Esophagus muscularis mucosa (tissue), 4 donors: ENCODE measurements around the gene HS6ST2. TPM values are rescaled to one million over a fixed set of nuclear protein-coding genes. Genes with fewer than 3 reads are reported as not detected.

ENCODE experiments used
- DNase-seq: peaks from one replicate; pipeline ENCODE4 v3.0.0-alpha.2; 2017; ENCODE audit errors: extremely low spot score
- H3K27ac ChIP-seq, 4 donors: fragments of 200-600 bp; sonication (generic); replicated peaks in 1 of 4; 1 replicate in 3 of 4; 2 replicates in 1 of 4; pipeline ENCODE4 v1.5.1; 2016 to 2019; ENCODE audit warnings: mild to moderate bottlenecking in 1 of 4
- H3K27me3 ChIP-seq, 4 donors: fragments of 200-600 bp; sonication (generic); one replicate each; pipeline versions ENCODE4 v1.5.1 to v1.6.0; 2016 to 2019
- H3K36me3 ChIP-seq, 4 donors: fragments of 200-600 bp; sonication (generic); one replicate each; pipeline ENCODE4 v1.5.1; 2016 to 2019
- H3K4me1 ChIP-seq, 4 donors: fragments of 200-600 bp; sonication (generic); one replicate each; pipeline ENCODE4 v1.5.1; 2016 to 2019
- H3K4me3 ChIP-seq, 4 donors: fragments of 200-600 bp; sonication (generic); 1 replicate in 2 of 4; 2 replicates in 2 of 4; pipeline ENCODE4 v1.5.1; 2016 to 2019; ENCODE audit warnings: mild to moderate bottlenecking in 4 of 4, moderate library complexity in 1 of 4
- H3K9me3 ChIP-seq, 4 donors: fragments of 200-600 bp; sonication (generic); 1 replicate in 3 of 4; 2 replicates in 1 of 4; pipeline ENCODE4 v1.5.1; 2016 to 2019
- EP300 ChIP-seq: sonication (generic); formaldehyde crosslinking; IDR thresholded peaks from one replicate; pipeline ENCODE4 v1.6.1; 2017; ENCODE audit warnings: antibody characterized with exemption
- POLR2A ChIP-seq: fragments of 450-650 bp; IDR thresholded peaks from one replicate; pipeline ENCODE4 v1.6.1; 2017; ENCODE audit warnings: antibody characterized with exemption, moderate library complexity, mild to moderate bottlenecking, low read depth
- POLR2AphosphoS5 ChIP-seq, 2 donors: sonication (generic); formaldehyde crosslinking; IDR thresholded peaks; one replicate each; pipeline ENCODE4 v1.6.1; 2017; ENCODE audit warnings: antibody characterized with exemption in 2 of 2
- WGBS: methylation state at CpG from one replicate; pipeline ENCODE4 v1.1.5; 2018; 5-methylcytosine and 5-hydroxymethylcytosine counted together
- intact Hi-C: fragments of 100-400 bp; cut with DNase I; formaldehyde crosslinking; loops from one replicate; pipeline ENCODE4 v1.15.1; 2023
- total RNA-seq, 4 donors: library from RNA; depleted of rRNA; stranded (reverse); fragments of >200 nt; gene quantifications; one replicate each; pipeline versions ENCODE4 v1.1.0 to v1.2.1, GENCODE V29; 2016
- TF ChIP-seq, protein P1 (sequence below), 3 experiments: fragments of 200-600 bp in 2 of 3; fragments of 450-650 bp in 1 of 3; sonication (generic) in 2 of 3; IDR thresholded peaks; one replicate each; pipeline ENCODE4 v1.5.1; 2017 to 2019; ENCODE audit warnings: antibody characterized with exemption in 3 of 3, mild to moderate bottlenecking in 2 of 3, moderate library complexity in 1 of 3

Gene HS6ST2
- total RNA-seq, 4 donors from 2014 or later = 0.29 to 0.99 TPM; not detected in 2

DNA sequence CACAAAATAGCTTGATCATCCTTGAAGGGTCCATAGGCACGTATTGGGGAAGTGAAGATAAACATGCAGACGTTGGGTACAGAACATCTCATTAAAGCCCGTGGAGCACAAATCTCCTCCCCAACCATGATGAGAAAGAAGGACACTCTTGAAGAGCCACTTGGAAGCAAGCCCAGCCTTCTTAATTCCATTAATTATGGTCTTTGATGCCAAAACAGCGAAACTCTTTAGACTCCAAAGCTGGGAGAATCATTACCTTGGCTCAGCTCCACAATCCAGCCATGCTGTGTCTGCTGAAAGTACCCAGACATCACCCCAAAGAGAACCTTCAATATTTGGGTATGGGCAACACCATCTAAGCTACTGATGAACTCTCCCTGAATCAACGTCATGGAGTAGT lies 300.6 kb downstream of the HS6ST2 start:
- H3K27me3 ChIP-seq = no peaks in the 10 kb centered on the region
- no peak overlapping the region for H3K27ac ChIP-seq
- intact Hi-C loops = no loop called here
- no peaks in the 10 kb centered on the region for H3K9me3 ChIP-seq
- TF ChIP-seq, protein P1, sequence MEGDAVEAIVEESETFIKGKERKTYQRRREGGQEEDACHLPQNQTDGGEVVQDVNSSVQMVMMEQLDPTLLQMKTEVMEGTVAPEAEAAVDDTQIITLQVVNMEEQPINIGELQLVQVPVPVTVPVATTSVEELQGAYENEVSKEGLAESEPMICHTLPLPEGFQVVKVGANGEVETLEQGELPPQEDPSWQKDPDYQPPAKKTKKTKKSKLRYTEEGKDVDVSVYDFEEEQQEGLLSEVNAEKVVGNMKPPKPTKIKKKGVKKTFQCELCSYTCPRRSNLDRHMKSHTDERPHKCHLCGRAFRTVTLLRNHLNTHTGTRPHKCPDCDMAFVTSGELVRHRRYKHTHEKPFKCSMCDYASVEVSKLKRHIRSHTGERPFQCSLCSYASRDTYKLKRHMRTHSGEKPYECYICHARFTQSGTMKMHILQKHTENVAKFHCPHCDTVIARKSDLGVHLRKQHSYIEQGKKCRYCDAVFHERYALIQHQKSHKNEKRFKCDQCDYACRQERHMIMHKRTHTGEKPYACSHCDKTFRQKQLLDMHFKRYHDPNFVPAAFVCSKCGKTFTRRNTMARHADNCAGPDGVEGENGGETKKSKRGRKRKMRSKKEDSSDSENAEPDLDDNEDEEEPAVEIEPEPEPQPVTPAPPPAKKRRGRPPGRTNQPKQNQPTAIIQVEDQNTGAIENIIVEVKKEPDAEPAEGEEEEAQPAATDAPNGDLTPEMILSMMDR (IDR thresholded peaks at IDR 0.05) = no peak
- TF ChIP-seq POLR2A (no peak), POLR2AphosphoS5 (IDR thresholded peaks at IDR 0.05) (no peak), EP300 (no peak)
- no peak for DNase-seq
- H3K4me3 ChIP-seq = no peak overlapping the region
- H3K4me1 ChIP-seq = no peaks in the 10 kb centered on the region
- WGBS = 71% methylated on average over 5 of the region's 5 CpGs
- no peaks in the 10 kb centered on the region for H3K36me3 ChIP-seq

GRCh38 chrX:132652871-132653270 lies 305.6 kb downstream of the HS6ST2 start:
- H3K4me3 ChIP-seq = no peak overlapping the region
- H3K4me1 ChIP-seq = no peaks in the 10 kb centered on the region
- WGBS = 65% methylated on average over 4 of the region's 4 CpGs
- intact Hi-C loops = no loop called here
- no peak for DNase-seq
- no peaks in the 10 kb centered on the region for H3K36me3 ChIP-seq
- H3K9me3 ChIP-seq = no peaks in the 10 kb centered on the region
- no peak overlapping the region for H3K27ac ChIP-seq
- H3K27me3 ChIP-seq = no peaks in the 10 kb centered on the region
- TF ChIP-seq EP300 (no peak), POLR2AphosphoS5 (IDR thresholded peaks at IDR 0.05) (no peak), POLR2A (no peak)
- TF ChIP-seq, protein P1 (IDR thresholded peaks at IDR 0.05) = no peak

- no peak for DNase-seq
- TF ChIP-seq EP300 (no peak), POLR2A (no peak), POLR2AphosphoS5 (IDR thresholded peaks at IDR 0.05) (no peak)
- TF ChIP-seq, protein P1 (IDR thresholded peaks at IDR 0.05) = no peak
- Histone ChIP-seq H3K4me3 (no peak overlapping the region), H3K9me3 (no peaks in the 10 kb centered on the region), H3K4me1 (no peaks in the 10 kb centered on the region), H3K36me3 (no peaks in the 10 kb centered on the region), H3K27me3 (no peaks in the 10 kb centered on the region), H3K27ac (no peak overlapping the region)
- WGBS = 89% methylated on average over 2 of the region's 2 CpGs
- intact Hi-C loops = no loop called here
Observed at GRCh38 chrX:132651421-132652086, 306.9 kb downstream of the HS6ST2 start.

DNA sequence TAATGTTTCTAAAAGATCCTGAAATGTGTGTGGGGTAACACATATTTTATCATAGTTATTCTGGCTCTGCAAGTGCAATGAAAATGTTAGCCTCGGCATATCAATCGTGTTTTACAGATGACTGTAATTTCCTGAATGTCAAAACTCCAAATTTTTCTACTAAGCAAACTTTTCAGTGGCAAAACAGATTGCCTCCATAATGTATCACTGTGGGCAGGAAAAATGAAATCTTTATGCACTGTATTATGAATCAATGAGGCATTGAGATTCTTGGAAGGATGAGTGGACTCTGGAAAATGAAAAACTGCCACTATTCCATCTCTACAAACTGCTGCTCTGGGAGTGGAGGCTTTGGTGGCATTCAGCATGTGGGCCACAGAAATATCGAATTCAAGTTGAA lies 309.5 kb downstream of the HS6ST2 start:
- no peak overlapping the region for H3K27ac ChIP-seq
- H3K9me3 ChIP-seq = no peaks in the 10 kb centered on the region
- intact Hi-C loops = no loop called here
- no peaks in the 10 kb centered on the region for H3K36me3 ChIP-seq
- 68% methylated on average over 3 of the region's 3 CpGs for WGBS
- no peak overlapping the region for H3K4me3 ChIP-seq
- no peaks in the 10 kb centered on the region for H3K4me1 ChIP-seq
- no peaks in the 10 kb centered on the region for H3K27me3 ChIP-seq
- TF ChIP-seq EP300 (no peak), POLR2A (no peak), POLR2AphosphoS5 (IDR thresholded peaks at IDR 0.05) (no peak)
- TF ChIP-seq, protein P1 (IDR thresholded peaks at IDR 0.05) = no peak
- no peak for DNase-seq

DNA sequence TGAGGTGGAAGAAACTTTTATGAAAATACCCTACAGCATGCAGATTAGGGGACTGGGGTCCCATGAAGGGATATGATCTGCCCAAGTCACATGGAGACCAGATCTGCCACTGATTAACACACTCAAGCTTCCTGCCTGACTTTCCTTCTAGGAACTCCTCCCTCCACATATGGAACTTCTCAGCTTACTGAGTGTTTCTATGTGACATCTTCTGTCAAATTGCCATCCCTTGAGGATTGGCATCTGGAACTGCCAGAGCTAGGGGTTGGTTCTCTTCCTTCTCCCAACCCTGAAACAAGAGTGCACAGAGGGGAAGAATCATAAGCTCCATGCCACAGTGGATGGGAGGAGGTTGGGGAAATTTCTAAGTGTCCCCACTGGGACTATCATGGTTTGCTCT lies 319.0 kb downstream of the HS6ST2 start:
- no peaks in the 10 kb centered on the region for H3K4me1 ChIP-seq
- H3K9me3 ChIP-seq = no peaks in the 10 kb centered on the region
- intact Hi-C loops = no loop called here
- no peaks in the 10 kb centered on the region for H3K36me3 ChIP-seq
- H3K27ac ChIP-seq = no peak overlapping the region
- peaks cover 0 to 5% (median 0%) of the 10 kb centered on the region in 4 donors for H3K27me3 ChIP-seq
- no peak overlapping the region for H3K4me3 ChIP-seq
- DNase-seq = no peak
- TF ChIP-seq, protein P1 (IDR thresholded peaks at IDR 0.05) = no peak
- no peak for TF ChIP-seq POLR2AphosphoS5 (IDR thresholded peaks at IDR 0.05)
- no peak for TF ChIP-seq POLR2A
- TF ChIP-seq EP300 = no peak
